HepG2 (cell line): ENCODE results near the gene NOP9. TPM values are rescaled to one million over a fixed set of nuclear protein-coding genes. Genes with fewer than 3 reads are reported as not detected.

Experiments used
- ATF2 ChIP-seq: sonication (generic); formaldehyde crosslinking; IDR thresholded peaks from 2 replicates; pipeline ENCODE4 v1.4.0; 2020; ENCODE audit warnings: missing genetic modification reagents
- CREBL2 ChIP-seq: sonication (generic); formaldehyde crosslinking; IDR thresholded peaks from 2 replicates; pipeline ENCODE4 v1.8.1; 2023; ENCODE audit warnings: missing genetic modification reagents, mild to moderate bottlenecking, borderline replicate concordance
- FOXO4 ChIP-seq: sonication (generic); formaldehyde crosslinking; conservative IDR thresholded peaks from 2 replicates; pipeline ENCODE4 v1.8.1; 2023; ENCODE audit warnings: missing genetic modification reagents
- MLX ChIP-seq: IDR thresholded peaks from 2 replicates; pipeline ENCODE4 v1.6.1; 2016
- NR1H2 ChIP-seq: sonication (generic); formaldehyde crosslinking; IDR thresholded peaks from 2 replicates; pipeline ENCODE4 v1.8.1; 2022; ENCODE audit warnings: low read depth, missing genetic modification reagents, borderline replicate concordance
- SP4 ChIP-seq: sonication (generic); formaldehyde crosslinking; IDR thresholded peaks from 2 replicates; pipeline ENCODE4 v1.8.1; 2023; ENCODE audit warnings: mild to moderate bottlenecking, missing genetic modification reagents
- TCF7L2 ChIP-seq: IDR thresholded peaks from 2 replicates; pipeline ENCODE4 v1.6.1; 2011; ENCODE audit warnings: mild to moderate bottlenecking, low read depth, low read length, moderate library complexity
- TRIM24 ChIP-seq: sonication (generic); formaldehyde crosslinking; IDR thresholded peaks from 2 replicates; pipeline ENCODE4 v1.8.0; 2022; ENCODE audit warnings: mild to moderate bottlenecking, missing genetic modification reagents
- UBTF ChIP-seq: sonication (generic); formaldehyde crosslinking; IDR thresholded peaks from 2 replicates; pipeline ENCODE4 v1.4.0; 2020; ENCODE audit warnings: mild to moderate bottlenecking, missing genetic modification reagents
- ZBTB21 ChIP-seq: sonication (generic); formaldehyde crosslinking; IDR thresholded peaks from 2 replicates; pipeline ENCODE4 v1.4.0; 2020; ENCODE audit warnings: missing genetic modification reagents
- ZBTB33 ChIP-seq: sonication (generic); formaldehyde crosslinking; IDR thresholded peaks from 2 replicates; pipeline ENCODE4 v1.4.0; 2020; ENCODE audit warnings: missing genetic modification reagents
- ZNF124 ChIP-seq: sonication (generic); formaldehyde crosslinking; IDR thresholded peaks from 2 replicates; pipeline ENCODE4 v1.4.0; 2020; ENCODE audit warnings: missing genetic modification reagents
- ZNF224 ChIP-seq: sonication (generic); formaldehyde crosslinking; IDR thresholded peaks from 2 replicates; pipeline ENCODE4 v1.5.0; 2020; ENCODE audit warnings: mild to moderate bottlenecking, missing genetic modification reagents
- ZNF598 ChIP-seq: sonication (generic); formaldehyde crosslinking; IDR thresholded peaks from 2 replicates; pipeline ENCODE4 v1.5.1; 2020; ENCODE audit warnings: mild to moderate bottlenecking, missing genetic modification reagents, borderline replicate concordance
- polyA plus RNA-seq, 8 experiments: library from polyadenylated mRNA; depleted of rRNA in 3 of 8; stranded (reverse) in 7 of 8; unstranded in 1 of 8; fragments of >200 nt; fragmentation: Illumina TruSeq in 4 of 8; extraction: Trizol in 4 of 8; gene quantifications; 2 replicates each; pipeline versions ENCODE4 v1.2.1 to v1.2.3, GENCODE V29; 2011 to 2016; ENCODE audit warnings: low read depth in 4 of 8, missing spikeins in 1 of 8, mixed read lengths in 1 of 8; ENCODE audit not compliant: insufficient read depth in 1 of 8
- total RNA-seq, 5 experiments: library from RNA; depleted of rRNA; stranded (reverse); fragments of >200 nt; fragmentation: Illumina TruSeq; extraction: Trizol; gene quantifications; 2 replicates each; pipeline ENCODE4 v1.2.3, GENCODE V29; 2016; ENCODE audit warnings: low read depth in 1 of 5

The NOP9 gene
- total and polyA plus RNA-seq, 2 of the 13 experiments (the other 11 are each of a cell fraction or from before 2014, with no cell fraction given), result 24.5 to 61.6 TPM

- TF ChIP-seq NR1H2 (peak; percentile 98; the same call in 1 of the 2 replicates), MLX (peak; percentile 90), ZBTB21 (peak; percentile 22; the same call in 1 of the 2 replicates), ZBTB33 (CRISPR knock-in tag) (peak; percentile 94), TRIM24 (CRISPR knock-in tag) (no peak), TCF7L2 (no peak), ZNF224 (CRISPR knock-in tag) (peak; percentile 99), ZNF598 (CRISPR knock-in tag) (peak; percentile 99), FOXO4 (0 out of 2 replicates have a peak, but pooled peaks have one; percentile 95), ZNF124 (peak; percentile 91; the same call in 1 of the 2 replicates), UBTF (peak; percentile 93), ATF2 (CRISPR knock-in tag) (peak; percentile 97), SP4 (CRISPR knock-in tag) (peak; percentile 99), CREBL2 (CRISPR knock-in tag) (peak; percentile 98)
Observed at GRCh38 chr14:24271134-24271833, 28.4 kb upstream of the NOP9 start, which contains the start of gene RABGGTA (continued).
